GM21529 (cell line): Measurements from ENCODE around the gene COL19A1.

Experiments used
- ATAC-seq: cut with Tn5 transposase; IDR thresholded peaks from one replicate; pipeline ENCODE4 v1.9.1; 2021; ENCODE audit not compliant: unreplicated experiment

COL19A1 gene

GRCh38 chr6:70215460-70216108 is 349.2 kb downstream of the COL19A1 start:
- no peak for ATAC-seq

GRCh38 chr6:70216767-70217166 is 350.4 kb downstream of the COL19A1 start:
- no peak for ATAC-seq

- no peak for ATAC-seq
These were observed 353.7 kb downstream of the COL19A1 start for GRCh38 chr6:70219943-70220613.

GRCh38 chr6:70221025-70221714 is 354.8 kb downstream of the COL19A1 start:
- ATAC-seq: peak; percentile 65

GRCh38 chr6:70221715-70222438 is 355.5 kb downstream of the COL19A1 start:
- ATAC-seq: no peak

GRCh38 chr6:70222439-70222749 is 356.0 kb downstream of the COL19A1 start:
- no peak for ATAC-seq

- ATAC-seq: no peak
These were observed 358.7 kb downstream of the COL19A1 start for GRCh38 chr6:70225055-70225454.

GRCh38 chr6:70231311-70231710 is 365.0 kb downstream of the COL19A1 start:
- ATAC-seq: no peak

GRCh38 chr6:70234561-70235236 is 368.3 kb downstream of the COL19A1 start:
- no peak for ATAC-seq

GRCh38 chr6:70236343-70236742 is 370.0 kb downstream of the COL19A1 start:
- no peak for ATAC-seq

GRCh38 chr6:70241031-70241430 is 374.7 kb downstream of the COL19A1 start:
- no peak for ATAC-seq

GRCh38 chr6:70241991-70242420 is 375.6 kb downstream of the COL19A1 start:
- ATAC-seq: no peak

- no peak for ATAC-seq
These were observed 379.8 kb downstream of the COL19A1 start for GRCh38 chr6:70246118-70246517.

GRCh38 chr6:70252604-70253003 is 386.2 kb downstream of the COL19A1 start:
- ATAC-seq: no peak

- ATAC-seq: no peak
These were observed 387.6 kb downstream of the COL19A1 start for GRCh38 chr6:70253923-70254322.

- ATAC-seq: no peak
These were observed 388.4 kb downstream of the COL19A1 start for GRCh38 chr6:70254784-70255183.

- ATAC-seq: no peak
These were observed 391.5 kb downstream of the COL19A1 start for GRCh38 chr6:70257768-70258273.

GRCh38 chr6:70258483-70258882 is 392.1 kb downstream of the COL19A1 start:
- no peak for ATAC-seq
